CMK (cell line): ENCODE results near the gene ZFP1.
A peak's percentile ranks its signal among the peaks of the same experiment; 100 is the strongest.

ENCODE experiments used
- DNase-seq: peaks from one replicate; pipeline ENCODE4 v3.0.0-alpha.2; 2010; ENCODE audit warnings: low read depth

ZFP1 gene

GRCh38 chr16:75160386-75160785 lies 12.1 kb downstream of the ZFP1 start:
- no peak for DNase-seq

- no peak for DNase-seq
Measured at GRCh38 chr16:75169899-75170405, 21.6 kb downstream of the ZFP1 start.

- no peak for DNase-seq
Measured at GRCh38 chr16:75172578-75172977, 24.3 kb downstream of the ZFP1 start.

GRCh38 chr16:75175074-75175473 lies 26.8 kb downstream of the ZFP1 start:
- no peak for DNase-seq

GRCh38 chr16:75176926-75177325 lies 28.6 kb downstream of the ZFP1 start:
- DNase-seq: no peak

GRCh38 chr16:75179208-75179607 lies 30.9 kb downstream of the ZFP1 start:
- DNase-seq: no peak

GRCh38 chr16:75181630-75182029 lies 33.3 kb downstream of the ZFP1 start:
- DNase-seq: peak; percentile 40

- DNase-seq: no peak
Measured at GRCh38 chr16:75188832-75189477, 40.6 kb downstream of the ZFP1 start.

GRCh38 chr16:75189638-75190245 lies 41.4 kb downstream of the ZFP1 start:
- no peak for DNase-seq

- no peak for DNase-seq
Measured at GRCh38 chr16:75192606-75193264, 44.4 kb downstream of the ZFP1 start.

- no peak for DNase-seq
Measured at GRCh38 chr16:75193265-75193650, 44.9 kb downstream of the ZFP1 start.

GRCh38 chr16:75193730-75194444 lies 45.6 kb downstream of the ZFP1 start:
- DNase-seq: no peak

GRCh38 chr16:75195811-75196790 lies 47.8 kb downstream of the ZFP1 start:
- no peak for DNase-seq

GRCh38 chr16:75196836-75197235 lies 48.5 kb downstream of the ZFP1 start:
- no peak for DNase-seq

GRCh38 chr16:75197522-75198134 lies 49.3 kb downstream of the ZFP1 start:
- DNase-seq: no peak

- DNase-seq: no peak
Measured at GRCh38 chr16:75198135-75198600, 49.8 kb downstream of the ZFP1 start.

GRCh38 chr16:75202069-75202590 lies 53.8 kb downstream of the ZFP1 start:
- DNase-seq: no peak

GRCh38 chr16:75203096-75203495 lies 54.8 kb downstream of the ZFP1 start:
- DNase-seq: no peak

GRCh38 chr16:75203667-75204409 lies 55.5 kb downstream of the ZFP1 start:
- DNase-seq: no peak

GRCh38 chr16:75204410-75204758 lies 56.1 kb downstream of the ZFP1 start:
- DNase-seq: no peak
